Right renal pelvis (tissue), 4 donors: Measurements from ENCODE around the gene SPTSSA. TPM values are rescaled to one million over a fixed set of nuclear protein-coding genes. Genes with fewer than 3 reads are reported as not detected.
"Not testable (repeated sequence)": the region's sequence is repeated elsewhere in the genome, so short reads cannot be mapped to it uniquely, and the experiment has no call there.

Experiments
- DNase-seq, 4 donors: peaks; one replicate each; pipeline ENCODE4 v3.0.0-alpha.2; 2013; ENCODE audit warnings: low read depth in 4 of 4, low spot score in 3 of 4, missing footprints in 1 of 4
- polyA plus RNA-seq, 4 donors: library from polyadenylated mRNA; unstranded; fragments of 120-200 nt; gene quantifications; one replicate each; pipeline ENCODE4 v1.2.1, GENCODE V29; 2013; ENCODE audit not compliant: insufficient read length in 4 of 4

SPTSSA gene
- polyA plus RNA-seq, 4 donors: 35.7 to 43.6 (median 41.8) TPM

- no peak for DNase-seq
Observed at GRCh38 chr14:34436118-34436905, 25.7 kb downstream of the SPTSSA start.

- DNase-seq: no peak
Observed at GRCh38 chr14:34433957-34434356, 28.1 kb downstream of the SPTSSA start.

GRCh38 chr14:34428102-34428466 is 34.0 kb downstream of the SPTSSA start:
- DNase-seq: not testable (repeated sequence)

GRCh38 chr14:34426313-34427295 is 35.4 kb downstream of the SPTSSA start:
- no peak for DNase-seq

GRCh38 chr14:34425095-34425851 is 36.8 kb downstream of the SPTSSA start:
- no peak for DNase-seq

GRCh38 chr14:34424488-34424887 is 37.6 kb downstream of the SPTSSA start:
- no peak for DNase-seq

GRCh38 chr14:34423445-34423844 is 38.6 kb downstream of the SPTSSA start:
- no peak for DNase-seq

GRCh38 chr14:34420547-34421150 is 41.4 kb downstream of the SPTSSA start:
- no peak for DNase-seq

- DNase-seq: no peak
Observed at GRCh38 chr14:34409721-34410120, 52.3 kb downstream of the SPTSSA start.

GRCh38 chr14:34407951-34408350 is 54.1 kb downstream of the SPTSSA start:
- DNase-seq: no peak

- DNase-seq: no peak
Observed at GRCh38 chr14:34404416-34404815, 57.6 kb downstream of the SPTSSA start.

- no peak for DNase-seq
Observed at GRCh38 chr14:34403646-34404045, 58.4 kb downstream of the SPTSSA start.

- no peak for DNase-seq
Observed at GRCh38 chr14:34398024-34398423, 64.0 kb downstream of the SPTSSA start.

GRCh38 chr14:34387974-34388516 is 74.0 kb downstream of the SPTSSA start:
- DNase-seq: no peak

GRCh38 chr14:34386865-34387485 is 75.1 kb downstream of the SPTSSA start:
- DNase-seq: no peak

- DNase-seq: not testable (repeated sequence)
Observed at GRCh38 chr14:34385881-34386280, 76.2 kb downstream of the SPTSSA start.

- no peak for DNase-seq
Observed at GRCh38 chr14:34383839-34384238, 78.2 kb downstream of the SPTSSA start.
